Measurements from ENCODE around the gene RALGPS1. TPM values are rescaled to one million over a fixed set of nuclear protein-coding genes. Genes with fewer than 3 reads are reported as not detected.

Gene RALGPS1
- polyA plus RNA-seq, 3 donors, result 0.56 to 4.3 (median 2.3) TPM

GRCh38 chr9:127192744-127193143 lies 278.2 kb downstream of the RALGPS1 start:
- no peak overlapping the region for H3K27ac ChIP-seq (ENCODE audit: low read depth, low read length)
- WGBS, 3 donors, result 88 to 99% (median 94%) methylated on average over 3 of the region's 3 CpGs

- 93 to 100% (median 95%) methylated on average over 1 of the region's 1 CpG for WGBS, 3 donors
- H3K27ac ChIP-seq (ENCODE audit: low read depth, low read length), result no peak overlapping the region
These were observed 278.9 kb downstream of the RALGPS1 start for GRCh38 chr9:127193483-127193882.

- 88 to 94% (median 91%) methylated on average over 12 of the region's 12 CpGs for WGBS, 3 donors
- H3K27ac ChIP-seq (ENCODE audit: low read depth, low read length), result no peak overlapping the region
These were observed 280.5 kb downstream of the RALGPS1 start for GRCh38 chr9:127194881-127195713.

- WGBS, 3 donors, result 94 to 95% (median 94%) methylated on average over 19 of the region's 19 CpGs
- H3K27ac ChIP-seq (ENCODE audit: low read depth, low read length), result no peak overlapping the region
These were observed 281.6 kb downstream of the RALGPS1 start for GRCh38 chr9:127195976-127196825.

- H3K27ac ChIP-seq (ENCODE audit: low read depth, low read length), result no peak overlapping the region
- 55 to 59% (median 56%) methylated on average over 3 of the region's 3 CpGs for WGBS, 3 donors
These were observed 282.2 kb downstream of the RALGPS1 start for GRCh38 chr9:127196826-127197145.

- WGBS, 3 donors, result 72 to 78% (median 75%) methylated on average over 13 of the region's 13 CpGs
- H3K27ac ChIP-seq (ENCODE audit: low read depth, low read length), result peak overlapping the region; percentile 46
These were observed 282.7 kb downstream of the RALGPS1 start for GRCh38 chr9:127197186-127197860.

- H3K27ac ChIP-seq (ENCODE audit: low read depth, low read length), result peak overlapping the region; percentile 46
- 61 to 83% (median 72%) methylated on average over 8 of the region's 8 CpGs for WGBS, 3 donors
These were observed 283.4 kb downstream of the RALGPS1 start for GRCh38 chr9:127197861-127198430.

GRCh38 chr9:127198587-127198986 lies 284.0 kb downstream of the RALGPS1 start:
- 68 to 89% (median 85%) methylated on average over 7 of the region's 7 CpGs for WGBS, 3 donors
- H3K27ac ChIP-seq (ENCODE audit: low read depth, low read length), result no peak overlapping the region

- H3K27ac ChIP-seq (ENCODE audit: low read depth, low read length), result no peak overlapping the region
- WGBS, 3 donors, result 33 to 40% (median 35%) methylated on average over 15 of the region's 15 CpGs
These were observed 284.6 kb downstream of the RALGPS1 start for GRCh38 chr9:127199001-127199791.

- WGBS, 3 donors, result 81 to 82% (median 82%) methylated on average over 10 of the region's 10 CpGs
- H3K27ac ChIP-seq (ENCODE audit: low read depth, low read length), result no peak overlapping the region
These were observed 285.7 kb downstream of the RALGPS1 start for GRCh38 chr9:127200106-127200862.

- 92 to 96% (median 92%) methylated on average over 6 of the region's 6 CpGs for WGBS, 3 donors
- no peak overlapping the region for H3K27ac ChIP-seq (ENCODE audit: low read depth, low read length)
These were observed 286.5 kb downstream of the RALGPS1 start for GRCh38 chr9:127201071-127201541.

GRCh38 chr9:127201731-127202130 lies 287.1 kb downstream of the RALGPS1 start:
- 92 to 97% (median 95%) methylated on average over 11 of the region's 11 CpGs for WGBS, 3 donors

GRCh38 chr9:127202461-127203169 lies 288.0 kb downstream of the RALGPS1 start:
- WGBS, 3 donors, result 76 to 82% (median 79%) methylated on average over 11 of the region's 11 CpGs

More at GRCh38 chr9:127201731-127202130, 287.1 kb downstream of the RALGPS1 start:
- H3K27ac ChIP-seq (ENCODE audit: low read depth, low read length), result no peak overlapping the region

GRCh38 chr9:127203681-127204327 lies 289.2 kb downstream of the RALGPS1 start:
- no peak overlapping the region for H3K27ac ChIP-seq (ENCODE audit: low read depth, low read length)
- WGBS, 3 donors, result 92 to 97% (median 96%) methylated on average over 5 of the region's 5 CpGs

More at GRCh38 chr9:127202461-127203169, 288.0 kb downstream of the RALGPS1 start:
- no peak overlapping the region for H3K27ac ChIP-seq (ENCODE audit: low read depth, low read length)

GRCh38 chr9:127204771-127205470 lies 290.3 kb downstream of the RALGPS1 start:
- 72 to 78% (median 73%) methylated on average over 7 of the region's 7 CpGs for WGBS, 3 donors
- no peak overlapping the region for H3K27ac ChIP-seq (ENCODE audit: low read depth, low read length)

All from adipose tissue (tissue), 3 donors.